ENCODE results near the gene ANTXRL.

GRCh38 chr10:46257099-46257498, 29.7 kb upstream of the ANTXRL start:
- TF ChIP-seq POLR2AphosphoS5 (IDR thresholded peaks at IDR 0.05; ENCODE audit: low read depth, low read length) = no peak
- TF ChIP-seq TAF1 (IDR thresholded peaks at IDR 0.05; ENCODE audit: borderline replicate concordance, insufficient read depth, low read length) = no peak
- no peak for TF ChIP-seq REST (IDR thresholded peaks at IDR 0.05; ENCODE audit: insufficient read depth in 1 of 2, low read depth in 2 of 2, low read length in 2 of 2)
- TF ChIP-seq SIN3A (IDR thresholded peaks at IDR 0.05; ENCODE audit: borderline replicate concordance, insufficient read depth, low read length) = no peak
